ENCODE measurements around the gene BCAP29. TPM values are rescaled to one million over a fixed set of nuclear protein-coding genes. Genes with fewer than 3 reads are reported as not detected.

The BCAP29 gene
- total RNA-seq, 3 donors from 2014 or later: 68.8 to 101 (median 78.2) TPM

- Histone ChIP-seq H3K27me3 (no peaks in the 10 kb centered on the region), H3K4me1 (peaks cover 0 to 6% of the 10 kb centered on the region in 2 donors), H3K4me3 (no peak overlapping the region), H3K36me3 (no peaks in the 10 kb centered on the region), H3K27ac (no peak overlapping the region), H3K9me3 (no peaks in the 10 kb centered on the region)
- TF ChIP-seq CTCF (IDR thresholded peaks at IDR 0.05): no peak
- no peak for TF ChIP-seq POLR2AphosphoS5 (IDR thresholded peaks at IDR 0.05)
- TF ChIP-seq POLR2A (IDR thresholded peaks at IDR 0.05): no peak
- intact Hi-C loops (cut with DNase I; ENCODE audit: low total_unique reads): loop anchor here (5.0 kb wide), 1 partner anchor 998 kb away; no protein-coding TSS in a partner anchor
- DNase-seq (ENCODE audit: low spot score in 2 of 2): no peak
Observed at GRCh38 chr7:107584716-107585115, 4.7 kb downstream of the BCAP29 start.

GRCh38 chr7:107588529-107589130, 8.6 kb downstream of the BCAP29 start:
- Histone ChIP-seq H3K4me3 (no peak overlapping the region), H3K27ac (no peak overlapping the region), H3K9me3 (no peaks in the 10 kb centered on the region), H3K27me3 (no peaks in the 10 kb centered on the region), H3K4me1 (no peaks in the 10 kb centered on the region), H3K36me3 (no peaks in the 10 kb centered on the region)
- intact Hi-C loops (cut with DNase I; ENCODE audit: low total_unique reads): loop anchor here (5.0 kb wide), 1 partner anchor 994 kb away; no protein-coding TSS in a partner anchor
- TF ChIP-seq POLR2A (IDR thresholded peaks at IDR 0.05): no peak
- no peak for DNase-seq (ENCODE audit: low spot score in 2 of 2)

GRCh38 chr7:107591421-107591820, 11.4 kb downstream of the BCAP29 start:
- no peaks in the 10 kb centered on the region for H3K36me3 ChIP-seq
- TF ChIP-seq POLR2AphosphoS5 (IDR thresholded peaks at IDR 0.05): no peak
- no peak for TF ChIP-seq CTCF (IDR thresholded peaks at IDR 0.05)
- TF ChIP-seq POLR2A (IDR thresholded peaks at IDR 0.05): no peak
- H3K27me3 ChIP-seq: no peaks in the 10 kb centered on the region
- no peak overlapping the region for H3K4me3 ChIP-seq
- H3K4me1 ChIP-seq: no peaks in the 10 kb centered on the region
- DNase-seq (ENCODE audit: low spot score in 2 of 2): no peak
- intact Hi-C loops (cut with DNase I; ENCODE audit: low total_unique reads): no loop called here
- H3K27ac ChIP-seq: no peak overlapping the region
- no peaks in the 10 kb centered on the region for H3K9me3 ChIP-seq

- Histone ChIP-seq H3K27ac (no peak overlapping the region), H3K4me1 (no peaks in the 10 kb centered on the region), H3K4me3 (no peak overlapping the region), H3K36me3 (no peaks in the 10 kb centered on the region), H3K9me3 (no peaks in the 10 kb centered on the region), H3K27me3 (no peaks in the 10 kb centered on the region)
- intact Hi-C loops (cut with DNase I; ENCODE audit: low total_unique reads): no loop called here
- no peak for DNase-seq (ENCODE audit: low spot score in 2 of 2)
- TF ChIP-seq POLR2AphosphoS5 (IDR thresholded peaks at IDR 0.05) (no peak), POLR2A (IDR thresholded peaks at IDR 0.05) (no peak)
Observed at GRCh38 chr7:107592361-107593024, 12.4 kb downstream of the BCAP29 start.

- no peak overlapping the region for H3K27ac ChIP-seq
- intact Hi-C loops (cut with DNase I; ENCODE audit: low total_unique reads): no loop called here
- no peaks in the 10 kb centered on the region for H3K36me3 ChIP-seq
- H3K27me3 ChIP-seq: no peaks in the 10 kb centered on the region
- DNase-seq (ENCODE audit: low spot score in 2 of 2): no peak
- no peak overlapping the region for H3K4me3 ChIP-seq
- H3K4me1 ChIP-seq: no peaks in the 10 kb centered on the region
- no peaks in the 10 kb centered on the region for H3K9me3 ChIP-seq
- TF ChIP-seq POLR2AphosphoS5 (IDR thresholded peaks at IDR 0.05) (no peak), POLR2A (IDR thresholded peaks at IDR 0.05) (no peak), CTCF (IDR thresholded peaks at IDR 0.05) (no peak)
Observed at GRCh38 chr7:107593025-107593410, 13.0 kb downstream of the BCAP29 start.

- Histone ChIP-seq H3K27ac (peak overlapping the region; percentile 11 to 48), H3K4me1 (no peaks in the 10 kb centered on the region), H3K27me3 (no peaks in the 10 kb centered on the region), H3K4me3 (no peak overlapping the region), H3K36me3 (no peaks in the 10 kb centered on the region), H3K9me3 (no peaks in the 10 kb centered on the region)
- no peak for DNase-seq (ENCODE audit: low spot score in 2 of 2)
- intact Hi-C loops (cut with DNase I; ENCODE audit: low total_unique reads): no loop called here
- TF ChIP-seq POLR2AphosphoS5 (IDR thresholded peaks at IDR 0.05): peak in 1 of 3 donors; percentile 31
- TF ChIP-seq CTCF (IDR thresholded peaks at IDR 0.05): no peak
Observed at GRCh38 chr7:107594961-107595737, 15.1 kb downstream of the BCAP29 start.

Measured in breast epithelium (tissue), 4 donors.